Aorta (tissue), 5 donors: Measurements from ENCODE around the gene TRABD2B. TPM values are rescaled to one million over a fixed set of nuclear protein-coding genes. Genes with fewer than 3 reads are reported as not detected.

Experiments
- ATAC-seq: fragments of 200-7000 bp; cut with Tn5 transposase; one replicate; pipeline ENCODE4 v1.9.1; 2022; ENCODE audit warnings: moderate library complexity; ENCODE audit not compliant: low FRiP score
- DNase-seq, 2 donors: peaks; one replicate each; pipeline ENCODE4 v3.0.0-alpha.2; 2020
- H3K27ac ChIP-seq, 2 donors: one replicate each; pipeline ENCODE4 v1.5.1; 2013; ENCODE audit warnings: low read length in 2 of 2, mild to moderate bottlenecking in 2 of 2, moderate library complexity in 2 of 2, control low read depth in 1 of 2, inconsistent platforms in 1 of 2, low read depth in 1 of 2
- H3K27me3 ChIP-seq, 2 donors: one replicate each; pipeline ENCODE4 v1.6.1; 2013; ENCODE audit warnings: control low read depth in 1 of 2, low read length in 1 of 2, mild to moderate bottlenecking in 1 of 2, moderate library complexity in 1 of 2; ENCODE audit not compliant: insufficient read depth in 2 of 2, control insufficient read depth in 1 of 2
- H3K36me3 ChIP-seq, 2 donors: one replicate each; pipeline ENCODE4 v1.6.1; 2013; ENCODE audit warnings: control low read depth in 1 of 2, low read length in 1 of 2, mild to moderate bottlenecking in 1 of 2; ENCODE audit not compliant: insufficient read depth in 2 of 2, control insufficient read depth in 1 of 2
- H3K4me1 ChIP-seq, 2 donors: one replicate each; pipeline ENCODE4 v1.6.1; 2013; ENCODE audit warnings: low read length in 2 of 2, control low read depth in 1 of 2, mild to moderate bottlenecking in 1 of 2, moderate library complexity in 1 of 2; ENCODE audit not compliant: insufficient read depth in 2 of 2, control insufficient read depth in 1 of 2
- H3K4me3 ChIP-seq, 2 donors: one replicate each; pipeline ENCODE4 v1.5.1; 2013; ENCODE audit warnings: low read length in 2 of 2, control low read depth in 1 of 2, mild to moderate bottlenecking in 1 of 2
- H3K9me3 ChIP-seq: one replicate; pipeline ENCODE4 v1.6.1; 2013; ENCODE audit warnings: mild to moderate bottlenecking, low read length; ENCODE audit not compliant: control insufficient read depth
- WGBS, 2 donors: extraction: QIAGEN DNeasy Blood & Tissue Kit; methylation state at CpG; one replicate each; pipeline ENCODE4 v1.1.7; 2013; 5-methylcytosine and 5-hydroxymethylcytosine counted together
- intact Hi-C, 2 donors: fragments of 100-400 bp; cut with DNase I; formaldehyde crosslinking; loops; one replicate each; pipeline versions ENCODE4 v1.14.2 to v1.15.0; 2022
- polyA plus RNA-seq, 2 donors: library from polyadenylated mRNA; stranded (reverse); fragments of 200-250 nt; gene quantifications; one replicate each; pipeline ENCODE4 v1.2.3, GENCODE V29; 2013
- total RNA-seq, 2 donors: library from RNA; stranded (reverse); fragmentation: NEBNext Ultra II Directional; extraction: Animal tissue kit (Norgen Biotek cat#: 25700); gene quantifications; one replicate each; pipeline ENCODE4 v1.2.1, GENCODE V29; 2021
- donor health status: healthy with polysubstance abuse.
- donor health status: Bipolar disorder and iron deficiency.
- donor health status: DM: no; HTN: no; CAD: no.
- donor health status: DM: no; HTN: no; CAD: no.
- donor health status: DM: yes; HTN: yes; CAD: no.

TRABD2B gene
- total and polyA plus RNA-seq, 4 donors, result 6.0 to 13.3 (median 8.5) TPM

GRCh38 chr1:47759936-47760629 is 237.1 kb downstream of the TRABD2B start:
- intact Hi-C loops, result loop anchor here in 1 of 2 donors (5.0 kb wide), 1 partner anchor 237 kb away; the partner anchor contains the start of gene TRABD2B
- Histone ChIP-seq H3K27ac (peak overlapping the region; percentile 45 to 81), H3K4me1 (peaks cover 0 to 8% of the 10 kb centered on the region in 2 donors), H3K27me3 (no peaks in the 10 kb centered on the region), H3K4me3 (no peak overlapping the region), H3K9me3 (no peaks in the 10 kb centered on the region), H3K36me3 (no peaks in the 10 kb centered on the region)
- no peak for ATAC-seq
- WGBS, 2 donors, result 17 to 24% methylated on average over 9 of the region's 9 CpGs
- no peak for DNase-seq

DNA sequence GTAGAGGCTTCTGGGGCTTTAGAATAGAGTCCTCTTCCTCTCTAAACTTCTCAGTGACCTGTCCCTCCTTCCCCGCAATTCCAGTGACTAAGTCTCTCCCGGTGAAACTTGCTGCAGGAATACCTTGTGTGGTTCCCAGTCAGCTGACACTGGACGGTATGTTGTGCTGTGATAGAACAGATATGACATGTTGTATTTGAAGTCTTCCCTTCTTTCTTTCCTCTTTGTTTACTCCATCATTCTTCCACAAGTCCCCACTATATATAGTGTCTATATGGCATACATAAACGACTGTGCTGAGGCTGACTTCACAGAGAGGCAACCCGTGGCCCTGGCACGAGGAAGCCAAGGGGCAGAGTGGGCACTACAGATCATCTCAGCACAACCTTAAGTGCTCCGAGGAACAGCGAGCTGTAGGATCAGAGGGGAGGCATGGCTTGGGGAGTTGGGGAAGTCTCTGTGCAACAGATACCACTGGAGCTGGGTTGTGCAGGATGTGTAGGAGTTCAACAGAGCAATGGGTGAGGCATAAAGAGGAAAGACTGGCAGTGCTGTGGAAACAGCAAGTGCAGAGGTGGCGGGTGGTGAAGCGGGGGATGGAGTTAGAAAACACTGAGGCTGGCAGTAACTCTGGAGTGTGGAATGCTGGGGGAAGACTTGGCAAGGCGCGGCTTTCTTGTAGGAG is 237.8 kb downstream of the TRABD2B start:
- Histone ChIP-seq H3K27me3 (no peaks in the 10 kb centered on the region), H3K9me3 (no peaks in the 10 kb centered on the region), H3K4me1 (peaks cover 0 to 6% of the 10 kb centered on the region in 2 donors), H3K4me3 (no peak overlapping the region), H3K36me3 (no peaks in the 10 kb centered on the region), H3K27ac (peak overlapping the region; percentile 11 to 45)
- intact Hi-C loops, result no loop called here
- WGBS, 2 donors, result 45 to 51% methylated on average over 12 of the region's 12 CpGs
- DNase-seq (peak in 1 of 2 donors; percentile 75), ATAC-seq (no peak)

DNA sequence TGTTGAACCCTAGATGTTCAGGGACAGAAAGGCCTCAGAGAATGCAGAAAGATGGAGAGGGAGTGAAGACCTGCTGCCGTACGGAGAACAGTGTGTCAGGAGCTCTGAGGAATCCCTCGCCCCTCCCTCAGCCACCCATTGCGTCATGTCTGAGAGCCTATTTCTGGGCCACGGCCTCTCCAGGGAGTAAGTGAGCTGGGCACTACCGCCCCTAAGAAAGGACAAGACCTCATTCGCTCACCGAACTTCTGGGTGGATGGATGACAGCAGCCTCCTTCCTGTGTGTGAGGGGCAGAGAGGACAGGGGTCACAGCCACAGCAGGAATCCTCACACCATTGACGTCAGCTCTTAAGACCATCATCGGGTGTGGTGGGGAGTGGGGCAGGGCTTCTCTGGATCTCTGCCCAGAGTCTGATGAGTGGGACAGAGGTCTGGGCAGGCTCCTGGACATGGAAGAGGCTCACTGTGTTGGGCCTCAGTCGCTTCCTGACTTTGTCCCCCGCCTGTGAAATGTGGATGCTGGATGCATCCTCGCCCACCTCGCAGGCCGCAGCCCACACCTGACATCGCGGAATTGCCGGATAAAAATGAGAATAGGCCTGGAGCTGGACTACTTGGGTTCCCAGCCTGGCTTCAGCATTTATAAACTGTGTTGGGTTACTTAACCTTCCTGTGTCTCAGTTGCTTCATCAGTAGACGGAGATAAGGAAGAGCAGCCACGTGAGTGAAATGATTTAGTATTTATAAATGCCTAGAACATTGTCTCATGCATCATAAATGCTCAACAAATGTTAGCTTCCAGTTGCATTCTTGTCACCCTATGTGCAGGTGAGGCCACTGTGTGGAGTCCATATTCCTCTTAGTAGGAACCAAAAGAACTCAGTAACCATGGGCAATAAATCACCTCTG is 238.6 kb downstream of the TRABD2B start:
- Histone ChIP-seq H3K4me1 (peaks cover 0 to 4% of the 10 kb centered on the region in 2 donors), H3K36me3 (no peaks in the 10 kb centered on the region), H3K27ac (peak overlapping the region in 1 of 2 donors; percentile 55), H3K4me3 (no peak overlapping the region), H3K27me3 (no peaks in the 10 kb centered on the region), H3K9me3 (no peaks in the 10 kb centered on the region)
- peak; percentile 76 for ATAC-seq
- intact Hi-C loops, result no loop called here
- peak; percentile 75 to 93 for DNase-seq
- 42 to 44% methylated on average over 20 of the region's 20 CpGs for WGBS, 2 donors

- Histone ChIP-seq H3K9me3 (no peaks in the 10 kb centered on the region), H3K4me3 (no peak overlapping the region), H3K4me1 (peaks cover 0 to 4% of the 10 kb centered on the region in 2 donors), H3K27me3 (no peaks in the 10 kb centered on the region), H3K27ac (no peak overlapping the region), H3K36me3 (no peaks in the 10 kb centered on the region)
- ATAC-seq, result no peak
- DNase-seq, result peak in 1 of 2 donors; percentile 48
- WGBS, 2 donors, result 89 to 93% methylated on average over 7 of the region's 7 CpGs
- intact Hi-C loops, result no loop called here
Measured at GRCh38 chr1:47757226-47757975, 239.8 kb downstream of the TRABD2B start.

DNA sequence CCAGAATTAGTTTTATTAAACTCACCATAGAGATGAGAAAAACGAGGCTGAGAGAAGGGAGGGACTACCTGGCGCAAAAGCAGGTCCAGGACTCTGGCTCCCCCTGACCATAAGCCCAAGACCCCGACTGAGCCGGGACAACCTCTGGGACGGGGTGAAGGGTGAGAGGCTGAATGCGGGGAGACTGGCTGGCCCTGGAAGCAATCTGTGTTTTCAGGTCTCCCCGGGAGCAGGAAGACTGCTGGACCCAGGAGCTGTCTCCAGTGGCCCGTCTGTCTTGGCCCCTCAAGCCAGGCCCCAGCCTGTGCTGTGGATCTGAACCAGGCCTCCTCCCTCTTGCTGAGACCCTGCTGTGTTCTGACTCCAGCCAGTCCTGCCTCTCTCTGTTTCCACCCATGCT is 240.8 kb downstream of the TRABD2B start:
- WGBS, 2 donors, result 90 to 92% methylated on average over 8 of the region's 8 CpGs
- Histone ChIP-seq H3K36me3 (no peaks in the 10 kb centered on the region), H3K27ac (no peak overlapping the region), H3K4me1 (peaks cover 0 to 6% of the 10 kb centered on the region in 2 donors), H3K27me3 (no peaks in the 10 kb centered on the region), H3K4me3 (no peak overlapping the region), H3K9me3 (no peaks in the 10 kb centered on the region)
- ATAC-seq (no peak), DNase-seq (no peak)
- intact Hi-C loops, result no loop called here

- Histone ChIP-seq H3K27ac (no peak overlapping the region), H3K9me3 (no peaks in the 10 kb centered on the region), H3K36me3 (no peaks in the 10 kb centered on the region), H3K4me3 (no peak overlapping the region), H3K27me3 (no peaks in the 10 kb centered on the region), H3K4me1 (peaks cover 0 to 8% of the 10 kb centered on the region in 2 donors)
- WGBS, 2 donors, result 91 to 92% methylated on average over 4 of the region's 4 CpGs
- intact Hi-C loops, result no loop called here
- DNase-seq, result no peak
- ATAC-seq, result no peak
Measured at GRCh38 chr1:47756006-47756405, 241.2 kb downstream of the TRABD2B start.

GRCh38 chr1:47755101-47755990 is 241.8 kb downstream of the TRABD2B start:
- no peaks in the 10 kb centered on the region for H3K36me3 ChIP-seq
- 93 to 95% methylated on average over 7 to 8 of the region's 8 CpGs for whole genome bisulfite sequencing, 2 donors
- H3K27me3 ChIP-seq, result no peaks in the 10 kb centered on the region
- H3K4me1 ChIP-seq, result peaks cover 0 to 8% of the 10 kb centered on the region in 2 donors
- no peak overlapping the region for H3K4me3 ChIP-seq
- intact Hi-C loops, result no loop called here
- DNase-seq (no peak), ATAC-seq (no peak)
- H3K9me3 ChIP-seq, result no peaks in the 10 kb centered on the region
- H3K27ac ChIP-seq, result no peak overlapping the region
